Measurements from ENCODE around the gene DHRS13. TPM values are rescaled to one million over a fixed set of nuclear protein-coding genes. Genes with fewer than 3 reads are reported as not detected.
"Not testable (repeated sequence)": the region's sequence is repeated elsewhere in the genome, so short reads cannot be mapped to it uniquely, and the experiment has no call there.

The DHRS13 gene
- total and polyA plus RNA-seq, 7 donors = 2.1 to 15.0 (median 3.9) TPM

GRCh38 chr17:28907709-28908475, 5.0 kb upstream of the DHRS13 start:
- Histone ChIP-seq H3K36me3 (peaks cover 43 to 62% (median 50%) of the 10 kb centered on the region in 4 donors), H3K27me3 (no peaks in the 10 kb centered on the region), H3K27ac (peak overlapping the region; percentile 72 to 88 (median 84)), H3K9me3 (no peaks in the 10 kb centered on the region), H3K4me3 (no peak overlapping the region), H3K4me1 (peaks cover 0 to 42% (median 39%) of the 10 kb centered on the region in 4 donors)
- DNase-seq = no peak
- TF ChIP-seq POLR2AphosphoS5 (IDR thresholded peaks at IDR 0.05) (peak in 3 of 4 donors; percentile 17 to 42 (median 32)), CTCF (IDR thresholded peaks at IDR 0.05) (no peak)
- intact Hi-C loops (cut with DNase I) = no loop called here
- 77 to 85% methylated on average over 3 of the region's 3 CpGs for WGBS, 2 donors

- DNase-seq = peak; percentile 20
- H3K4me1 ChIP-seq = peaks cover 0 to 48% (median 44%) of the 10 kb centered on the region in 4 donors
- 66 to 76% methylated on average over 7 of the region's 7 CpGs for WGBS, 2 donors
- no peaks in the 10 kb centered on the region for H3K9me3 ChIP-seq
- H3K4me3 ChIP-seq = no peak overlapping the region
- intact Hi-C loops (cut with DNase I) = no loop called here
- TF ChIP-seq POLR2AphosphoS5 (IDR thresholded peaks at IDR 0.05) (no peak), CTCF (IDR thresholded peaks at IDR 0.05) (no peak), POLR2A (IDR thresholded peaks at IDR 0.05) (no peak), EP300 (IDR thresholded peaks at IDR 0.05) (no peak)
- H3K36me3 ChIP-seq = peaks cover 33 to 52% (median 40%) of the 10 kb centered on the region in 4 donors
- peak overlapping the region; percentile 72 to 88 (median 84) for H3K27ac ChIP-seq
- H3K27me3 ChIP-seq = no peaks in the 10 kb centered on the region
Measured at GRCh38 chr17:28906706-28907438, 4.0 kb upstream of the DHRS13 start.

- Histone ChIP-seq H3K27me3 (no peaks in the 10 kb centered on the region), H3K9me3 (no peaks in the 10 kb centered on the region), H3K4me1 (peaks cover 0 to 52% (median 48%) of the 10 kb centered on the region in 4 donors), H3K36me3 (peaks cover 27 to 46% (median 34%) of the 10 kb centered on the region in 4 donors), H3K27ac (peak overlapping the region in 3 of 4 donors; percentile 72 to 88 (median 84)), H3K4me3 (no peak overlapping the region)
- DNase-seq = no peak
- WGBS, 2 donors = 87 to 89% methylated on average over 9 of the region's 9 CpGs
- intact Hi-C loops (cut with DNase I) = no loop called here
- TF ChIP-seq POLR2AphosphoS5 (IDR thresholded peaks at IDR 0.05) (no peak), EP300 (IDR thresholded peaks at IDR 0.05) (no peak), POLR2A (IDR thresholded peaks at IDR 0.05) (no peak), CTCF (IDR thresholded peaks at IDR 0.05) (no peak)
Measured at GRCh38 chr17:28906276-28906675, 3.4 kb upstream of the DHRS13 start.

GRCh38 chr17:28904800-28905199, 1.9 kb upstream of the DHRS13 start:
- intact Hi-C loops (cut with DNase I) = no loop called here
- Histone ChIP-seq H3K4me3 (no peak overlapping the region), H3K4me1 (peaks cover 0 to 54% (median 48%) of the 10 kb centered on the region in 4 donors), H3K36me3 (peaks cover 12 to 31% (median 20%) of the 10 kb centered on the region in 4 donors), H3K27ac (no peak overlapping the region), H3K27me3 (no peaks in the 10 kb centered on the region), H3K9me3 (no peaks in the 10 kb centered on the region)
- 64 to 75% methylated on average over 4 of the region's 4 CpGs for WGBS, 2 donors
- no peak for TF ChIP-seq EP300 (IDR thresholded peaks at IDR 0.05)
- TF ChIP-seq CTCF (IDR thresholded peaks at IDR 0.05) = no peak
- no peak for TF ChIP-seq POLR2A (IDR thresholded peaks at IDR 0.05)
- TF ChIP-seq POLR2AphosphoS5 (IDR thresholded peaks at IDR 0.05) = no peak
- DNase-seq = no peak

GRCh38 chr17:28903546-28903841, 615 bp upstream of the DHRS13 start:
- H3K9me3 ChIP-seq; DNase-seq; intact Hi-C loops (cut with DNase I); H3K27me3 ChIP-seq: not testable (repeated sequence)
- H3K36me3 ChIP-seq = peaks cover 4 to 23% (median 14%) of the 10 kb centered on the region in 4 donors
- 54 to 70% methylated on average over 5 of the region's 5 CpGs for WGBS, 2 donors
- peak overlapping the region in 2 of 4 donors; percentile 82 to 85 for H3K27ac ChIP-seq
- H3K4me3 ChIP-seq = peak overlapping the region in 1 of 4 donors; percentile 74
- peaks cover 0 to 45% (median 41%) of the 10 kb centered on the region in 4 donors for H3K4me1 ChIP-seq

All from sigmoid colon (tissue), 7 donors.